Vagina (tissue), 2 donors: ENCODE results near the gene AP4B1. TPM values are rescaled to one million over a fixed set of nuclear protein-coding genes. Genes with fewer than 3 reads are reported as not detected.

ENCODE experiments used
- DNase-seq, 2 donors: peaks; one replicate each; pipeline ENCODE4 v3.0.0-alpha.2; 2017; ENCODE audit errors: extremely low spot score in 2 of 2
- H3K27ac ChIP-seq: fragments of 200-600 bp; sonication (generic); one replicate; pipeline ENCODE4 v1.5.1; 2019
- H3K27me3 ChIP-seq: fragments of 200-600 bp; sonication (generic); one replicate; pipeline ENCODE4 v1.5.1; 2019
- H3K36me3 ChIP-seq, 2 donors: fragments of 200-600 bp; sonication (generic); one replicate each; pipeline ENCODE4 v1.5.1; 2017 to 2019
- H3K4me1 ChIP-seq: fragments of 200-600 bp; sonication (generic); one replicate; pipeline ENCODE4 v1.5.1; 2019
- H3K4me3 ChIP-seq, 2 donors: fragments of 200-600 bp; sonication (generic); 1 replicate in 1 of 2; 2 replicates in 1 of 2; pipeline ENCODE4 v1.5.1; 2016 to 2019
- H3K9me3 ChIP-seq: fragments of 200-600 bp; sonication (generic); one replicate; pipeline ENCODE4 v1.5.1; 2019
- CTCF ChIP-seq, 3 experiments: fragments of 450-650 bp in 2 of 3; fragments of 200-600 bp in 1 of 3; sonication (generic) in 1 of 3; IDR thresholded peaks; one replicate each; pipeline ENCODE4 v1.5.1; 2017 to 2019; ENCODE audit warnings: antibody characterized with exemption in 3 of 3, mild to moderate bottlenecking in 2 of 3, moderate library complexity in 2 of 3
- POLR2A ChIP-seq, 2 donors: fragments of 450-650 bp; IDR thresholded peaks; one replicate each; pipeline ENCODE4 v1.6.1; 2017; ENCODE audit warnings: antibody characterized with exemption in 2 of 2, mild to moderate bottlenecking in 2 of 2, moderate library complexity in 2 of 2
- POLR2AphosphoS5 ChIP-seq, 2 donors: sonication (generic); formaldehyde crosslinking; IDR thresholded peaks; one replicate each; pipeline ENCODE4 v1.9.0; 2017; ENCODE audit warnings: antibody characterized with exemption in 2 of 2, mild to moderate bottlenecking in 2 of 2, low read depth in 1 of 2; ENCODE audit not compliant: insufficient read depth in 1 of 2
- intact Hi-C: fragments of 100-400 bp; cut with DNase I; formaldehyde crosslinking; loops from one replicate; pipeline ENCODE4 v1.15.1; 2023
- total RNA-seq: library from RNA; depleted of rRNA; stranded (reverse); fragments of >200 nt; gene quantifications from one replicate; pipeline ENCODE4 v1.2.3, GENCODE V29; 2016

The AP4B1 gene
- total RNA-seq, 1 donor from 2014 or later = 6.9 TPM

DNA sequence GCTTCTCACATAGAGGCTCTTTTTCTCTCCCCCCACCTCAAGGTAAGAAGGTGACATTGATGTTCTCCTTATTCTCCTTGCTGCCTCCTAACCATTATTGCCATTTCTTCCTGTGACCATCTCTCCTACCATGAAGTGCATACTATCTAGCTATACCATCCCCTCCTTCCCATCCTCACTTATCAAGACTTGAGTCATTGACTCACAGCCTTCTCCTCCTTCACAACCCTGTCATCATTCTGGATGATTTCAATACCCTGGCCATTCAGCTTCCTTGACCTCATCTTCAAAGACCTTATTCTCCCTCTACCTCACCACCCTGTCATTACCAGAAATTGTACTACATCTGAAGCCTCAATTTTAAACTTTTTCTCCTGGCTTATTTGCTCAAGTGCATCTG, 13.6 kb upstream of the AP4B1 start:
- no peak overlapping the region for H3K27ac ChIP-seq

DNA sequence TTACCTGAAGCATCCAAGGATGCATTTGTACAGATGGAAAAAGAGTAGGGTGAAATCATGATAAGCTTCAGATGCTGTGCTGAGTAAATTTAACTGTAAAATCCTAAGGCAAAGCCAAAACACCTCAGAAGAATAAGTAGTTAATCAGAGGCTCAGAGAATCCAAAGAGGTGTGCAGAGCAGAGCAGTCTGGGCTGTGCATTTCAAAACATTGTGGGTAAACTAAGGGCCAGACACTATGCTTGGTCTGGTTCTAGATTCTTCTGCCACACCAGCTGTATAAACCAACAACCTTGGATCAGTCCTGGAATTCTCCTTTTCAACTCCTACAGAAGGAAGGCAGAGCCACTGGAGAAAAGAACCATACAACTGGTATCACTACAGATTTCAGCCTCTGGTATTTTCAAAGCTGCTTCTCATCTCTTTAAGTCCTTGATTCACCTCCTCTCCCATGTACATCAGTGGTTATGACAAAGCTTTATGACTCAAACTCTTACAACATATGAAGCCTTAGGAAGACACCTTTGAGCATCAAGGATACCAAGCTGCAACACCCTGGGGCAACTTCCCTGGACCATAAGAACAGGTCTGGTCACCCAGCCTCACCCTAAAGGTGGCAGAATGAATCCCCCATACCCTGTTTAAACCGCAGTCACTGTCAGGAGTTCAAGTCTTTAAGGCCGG, 12.9 kb upstream of the AP4B1 start:
- Histone ChIP-seq H3K4me3 (no peak overlapping the region), H3K9me3 (no peaks in the 10 kb centered on the region), H3K27ac (no peak overlapping the region), H3K36me3 (no peaks in the 10 kb centered on the region), H3K27me3 (no peaks in the 10 kb centered on the region), H3K4me1 (peaks cover 4% of the 10 kb centered on the region)
- no peak for TF ChIP-seq POLR2AphosphoS5 (IDR thresholded peaks at IDR 0.05; ENCODE audit: insufficient read depth in 1 of 2, low read depth in 1 of 2)
- no peak for TF ChIP-seq CTCF (IDR thresholded peaks at IDR 0.05)
- intact Hi-C loops = no loop called here
- DNase-seq = no peak

More for the DNA sequence above, 13.6 kb upstream of the AP4B1 start:
- Histone ChIP-seq H3K9me3 (no peaks in the 10 kb centered on the region), H3K36me3 (no peaks in the 10 kb centered on the region), H3K4me1 (peaks cover 2% of the 10 kb centered on the region), H3K27me3 (no peaks in the 10 kb centered on the region), H3K4me3 (no peak overlapping the region)
- DNase-seq = no peak
- TF ChIP-seq POLR2AphosphoS5 (IDR thresholded peaks at IDR 0.05; ENCODE audit: insufficient read depth in 1 of 2, low read depth in 1 of 2) (no peak), CTCF (IDR thresholded peaks at IDR 0.05) (no peak), POLR2A (IDR thresholded peaks at IDR 0.05) (no peak)
- intact Hi-C loops = no loop called here

- Histone ChIP-seq H3K4me3 (no peak overlapping the region), H3K36me3 (peaks cover 0 to 4% of the 10 kb centered on the region in 2 donors), H3K9me3 (no peaks in the 10 kb centered on the region), H3K4me1 (peaks cover 4% of the 10 kb centered on the region), H3K27ac (no peak overlapping the region), H3K27me3 (no peaks in the 10 kb centered on the region)
- no peak for DNase-seq
- intact Hi-C loops = no loop called here
- TF ChIP-seq CTCF (IDR thresholded peaks at IDR 0.05) = no peak
- no peak for TF ChIP-seq POLR2AphosphoS5 (IDR thresholded peaks at IDR 0.05; ENCODE audit: insufficient read depth in 1 of 2, low read depth in 1 of 2)
- TF ChIP-seq POLR2A (IDR thresholded peaks at IDR 0.05) = no peak
Observed at GRCh38 chr1:113916974-113917373, 12.4 kb upstream of the AP4B1 start.

DNA sequence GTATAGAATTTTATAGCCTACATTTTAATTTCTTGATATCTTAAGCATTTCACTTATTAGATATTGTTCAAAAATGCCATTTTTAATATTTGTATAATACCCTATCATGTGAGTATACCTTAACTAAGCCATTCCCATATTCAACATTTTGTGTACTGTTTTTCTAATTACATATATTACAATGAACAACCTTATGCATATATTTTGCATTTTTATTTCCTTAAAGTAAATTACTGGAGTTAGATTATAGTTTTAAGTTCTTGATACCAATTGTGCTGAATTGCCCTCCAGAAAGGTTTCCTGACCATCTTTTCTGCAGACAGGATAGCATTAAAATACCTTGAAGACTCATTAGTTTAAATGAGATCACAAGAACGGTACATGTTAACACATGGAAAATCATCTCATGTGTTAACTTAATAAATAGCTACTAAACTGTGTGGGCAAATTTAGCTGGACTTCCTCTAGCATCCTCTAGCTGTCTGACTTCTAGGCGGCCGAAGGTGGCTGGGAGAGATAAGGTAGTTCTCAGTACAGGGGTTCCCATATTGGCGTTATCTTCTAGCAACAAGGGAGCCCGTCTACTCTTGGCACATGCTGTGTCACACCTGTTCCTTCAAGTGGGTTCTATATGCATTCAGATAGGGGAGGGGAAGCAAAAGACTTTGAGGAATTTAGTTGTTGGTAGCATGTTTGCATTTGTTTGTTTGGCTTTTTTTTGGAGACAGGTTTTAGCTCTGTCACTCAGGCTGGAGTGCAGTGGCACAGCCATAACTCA, 9.5 kb upstream of the AP4B1 start:
- no peak overlapping the region for H3K4me3 ChIP-seq
- peaks cover 4% of the 10 kb centered on the region for H3K4me1 ChIP-seq
- peaks cover 0 to 15% of the 10 kb centered on the region in 2 donors for H3K36me3 ChIP-seq
- H3K9me3 ChIP-seq = no peaks in the 10 kb centered on the region
- no peaks in the 10 kb centered on the region for H3K27me3 ChIP-seq
- H3K27ac ChIP-seq = no peak overlapping the region
- intact Hi-C loops = no loop called here
- no peak for DNase-seq
- TF ChIP-seq POLR2A (IDR thresholded peaks at IDR 0.05) = no peak

GRCh38 chr1:113913312-113913668, 8.7 kb upstream of the AP4B1 start:
- H3K4me1 ChIP-seq = peaks cover 4% of the 10 kb centered on the region
- no peaks in the 10 kb centered on the region for H3K9me3 ChIP-seq
- no peak overlapping the region for H3K4me3 ChIP-seq
- intact Hi-C loops = no loop called here
- TF ChIP-seq POLR2A (IDR thresholded peaks at IDR 0.05) = no peak
- TF ChIP-seq CTCF (IDR thresholded peaks at IDR 0.05) = no peak
- TF ChIP-seq POLR2AphosphoS5 (IDR thresholded peaks at IDR 0.05; ENCODE audit: insufficient read depth in 1 of 2, low read depth in 1 of 2) = no peak
- peaks cover 0 to 21% of the 10 kb centered on the region in 2 donors for H3K36me3 ChIP-seq
- H3K27me3 ChIP-seq = no peaks in the 10 kb centered on the region
- DNase-seq = no peak
- no peak overlapping the region for H3K27ac ChIP-seq
